Measurements from ENCODE around the gene PRRC2A. TPM values are rescaled to one million over a fixed set of nuclear protein-coding genes. Genes with fewer than 3 reads are reported as not detected.

The PRRC2A gene
- total RNA-seq, 2 donors from 2014 or later, result 210 to 213 TPM

DNA sequence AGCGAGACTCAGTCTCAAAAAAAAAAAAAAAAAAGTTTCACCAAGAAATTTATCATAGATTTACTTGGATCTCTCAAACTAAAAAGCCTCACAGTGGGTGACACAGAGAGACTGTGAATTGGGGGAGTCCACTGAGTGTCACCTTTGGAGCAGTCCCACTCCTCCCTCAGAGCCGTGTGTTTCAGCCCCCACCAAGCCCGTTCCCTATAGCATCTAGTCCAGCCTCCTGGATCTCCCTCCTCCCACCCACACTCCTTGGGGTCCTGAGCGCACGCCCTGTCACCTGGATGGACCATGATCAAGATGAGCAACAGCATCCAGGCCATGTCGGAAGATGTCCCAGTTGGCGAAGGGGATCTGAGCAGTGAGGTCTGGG is 28.1 kb upstream of the PRRC2A start:
- DNase-seq, result no peak
- peak overlapping the region; percentile 75 for H3K27ac Mint-ChIP-seq
- H3K36me3 Mint-ChIP-seq (ENCODE audit: low read depth), result peaks cover 4% of the 10 kb centered on the region
- no peaks in the 10 kb centered on the region for H3K9me3 ChIP-seq (ENCODE audit: control insufficient read depth, low read length, poor library complexity, severe bottlenecking)
- H3K27me3 Mint-ChIP-seq, result no peaks in the 10 kb centered on the region
- H3K4me3 Mint-ChIP-seq, result peak overlapping the region; percentile 71
- peak; percentile 5 for ATAC-seq
- peaks cover 39% of the 10 kb centered on the region for H3K4me1 Mint-ChIP-seq

GRCh38 chr6:31597006-31597405 is 23.5 kb upstream of the PRRC2A start:
- peak in 1 of 3 donors; percentile 28 for DNase-seq
- no peak overlapping the region for H3K27ac Mint-ChIP-seq
- H3K9me3 ChIP-seq (ENCODE audit: control insufficient read depth, low read length, poor library complexity, severe bottlenecking), result no peaks in the 10 kb centered on the region
- peaks cover 27% of the 10 kb centered on the region for H3K4me1 Mint-ChIP-seq
- ATAC-seq, result peak; percentile 83
- no peaks in the 10 kb centered on the region for H3K27me3 Mint-ChIP-seq
- peak overlapping the region; percentile 58 for H3K4me3 Mint-ChIP-seq
- no peaks in the 10 kb centered on the region for H3K36me3 Mint-ChIP-seq (ENCODE audit: low read depth)

DNA sequence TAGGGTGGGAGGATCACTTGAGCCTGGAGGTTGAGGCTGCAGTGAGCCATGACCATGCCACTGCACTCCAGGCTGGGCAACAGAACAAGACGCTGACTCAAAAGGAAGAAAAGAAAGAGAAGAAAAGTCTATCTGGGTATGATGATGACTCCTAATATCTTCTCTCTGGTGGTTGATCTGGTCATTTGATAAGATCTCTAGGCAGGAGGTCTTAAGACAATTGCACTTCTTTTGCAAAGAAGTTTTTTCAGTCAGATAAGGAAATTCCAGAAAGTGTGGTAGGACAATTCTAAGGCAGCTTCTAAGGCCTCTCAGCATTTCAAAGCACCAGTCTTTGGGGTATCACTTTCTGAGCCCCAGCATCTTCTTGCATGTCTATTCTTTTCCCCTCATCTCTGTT is 13.2 kb upstream of the PRRC2A start:
- Mint-ChIP-seq H3K4me3 (no peak overlapping the region), H3K27ac (no peak overlapping the region), H3K36me3 (ENCODE audit: low read depth) (peaks cover 3% of the 10 kb centered on the region), H3K27me3 (peaks cover 5% of the 10 kb centered on the region), H3K4me1 (peaks cover 10% of the 10 kb centered on the region)
- no peaks in the 10 kb centered on the region for H3K9me3 ChIP-seq (ENCODE audit: control insufficient read depth, low read length, poor library complexity, severe bottlenecking)
- ATAC-seq, result no peak
- no peak for DNase-seq

- Mint-ChIP-seq H3K36me3 (ENCODE audit: low read depth) (no peaks in the 10 kb centered on the region), H3K4me1 (peaks cover 4% of the 10 kb centered on the region), H3K27me3 (no peaks in the 10 kb centered on the region), H3K27ac (no peak overlapping the region), H3K4me3 (no peak overlapping the region)
- DNase-seq (no peak), ATAC-seq (no peak)
- H3K9me3 ChIP-seq (ENCODE audit: control insufficient read depth, low read length, poor library complexity, severe bottlenecking), result no peaks in the 10 kb centered on the region
Measured at GRCh38 chr6:31609519-31610406, 10.8 kb upstream of the PRRC2A start.

- ATAC-seq (no peak), DNase-seq (no peak)
- Mint-ChIP-seq H3K4me3 (no peak overlapping the region), H3K36me3 (ENCODE audit: low read depth) (no peaks in the 10 kb centered on the region), H3K4me1 (peaks cover 10% of the 10 kb centered on the region), H3K27me3 (no peaks in the 10 kb centered on the region), H3K27ac (peak overlapping the region; percentile 19)
- H3K9me3 ChIP-seq (ENCODE audit: control insufficient read depth, low read length, poor library complexity, severe bottlenecking), result no peaks in the 10 kb centered on the region
Measured at GRCh38 chr6:31610968-31611367, 9.5 kb upstream of the PRRC2A start.

DNA sequence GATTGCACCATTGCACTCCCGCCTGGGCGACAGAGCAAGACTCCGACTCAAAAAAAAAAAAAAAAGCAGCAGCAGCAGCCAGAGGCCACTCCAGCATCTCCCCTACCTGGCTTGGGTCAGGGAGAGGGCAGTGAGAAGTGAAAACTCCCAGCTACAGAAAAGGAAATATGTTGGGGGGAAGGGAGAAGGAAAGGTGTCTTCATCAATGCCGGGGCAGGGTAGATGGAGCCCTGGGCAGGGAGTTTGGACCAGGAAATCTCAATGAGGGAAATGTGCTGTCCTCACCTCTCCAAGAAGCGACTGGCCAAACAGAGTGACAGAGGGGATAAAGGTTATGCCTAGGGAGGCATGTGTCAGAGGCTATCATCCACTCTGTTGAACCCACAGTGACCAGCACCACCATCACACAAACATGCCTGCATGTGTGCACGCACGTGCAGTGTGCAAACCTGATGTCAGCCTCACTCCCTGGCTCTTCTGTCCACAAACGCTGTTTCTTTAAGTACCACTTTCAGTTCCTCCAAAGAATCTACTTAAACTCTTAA is 6.4 kb upstream of the PRRC2A start:
- Mint-ChIP-seq H3K4me3 (no peak overlapping the region), H3K36me3 (ENCODE audit: low read depth) (no peaks in the 10 kb centered on the region)
- ATAC-seq, result no peak

GRCh38 chr6:31614684-31615578 is 5.6 kb upstream of the PRRC2A start, which contains the start of gene AIF1:
AIF1 (plus strand) TSS chr6:31615234; CDS start chr6:31615330, 96 bp downstream.
- H3K9me3 ChIP-seq (ENCODE audit: control insufficient read depth, low read length, poor library complexity, severe bottlenecking), result no peaks in the 10 kb centered on the region
- DNase-seq (no peak), ATAC-seq (no peak)
- no peaks in the 10 kb centered on the region for H3K27me3 Mint-ChIP-seq
- H3K27ac Mint-ChIP-seq, result peak within 1 kb of the TSS; percentile 41
- peaks cover 18% of the 10 kb centered on the region for H3K4me1 Mint-ChIP-seq
- peak within 1 kb of the TSS; percentile 49 for H3K4me3 Mint-ChIP-seq
- no peaks in the 10 kb centered on the region for H3K36me3 Mint-ChIP-seq (ENCODE audit: low read depth)

More for the DNA sequence above, 6.4 kb upstream of the PRRC2A start:
- Mint-ChIP-seq H3K27me3 (no peaks in the 10 kb centered on the region), H3K4me1 (peaks cover 20% of the 10 kb centered on the region), H3K27ac (no peak overlapping the region)
- H3K9me3 ChIP-seq (ENCODE audit: control insufficient read depth, low read length, poor library complexity, severe bottlenecking), result no peaks in the 10 kb centered on the region
- DNase-seq, result no peak

GRCh38 chr6:31615748-31616147 is 4.8 kb upstream of the PRRC2A start:
- H3K4me3 Mint-ChIP-seq, result peak overlapping the region; percentile 49
- H3K27ac Mint-ChIP-seq, result no peak overlapping the region
- no peaks in the 10 kb centered on the region for H3K36me3 Mint-ChIP-seq (ENCODE audit: low read depth)
- no peaks in the 10 kb centered on the region for H3K27me3 Mint-ChIP-seq
- H3K9me3 ChIP-seq (ENCODE audit: control insufficient read depth, low read length, poor library complexity, severe bottlenecking), result no peaks in the 10 kb centered on the region
- DNase-seq, result no peak
- peaks cover 20% of the 10 kb centered on the region for H3K4me1 Mint-ChIP-seq
- no peak for ATAC-seq

DNA sequence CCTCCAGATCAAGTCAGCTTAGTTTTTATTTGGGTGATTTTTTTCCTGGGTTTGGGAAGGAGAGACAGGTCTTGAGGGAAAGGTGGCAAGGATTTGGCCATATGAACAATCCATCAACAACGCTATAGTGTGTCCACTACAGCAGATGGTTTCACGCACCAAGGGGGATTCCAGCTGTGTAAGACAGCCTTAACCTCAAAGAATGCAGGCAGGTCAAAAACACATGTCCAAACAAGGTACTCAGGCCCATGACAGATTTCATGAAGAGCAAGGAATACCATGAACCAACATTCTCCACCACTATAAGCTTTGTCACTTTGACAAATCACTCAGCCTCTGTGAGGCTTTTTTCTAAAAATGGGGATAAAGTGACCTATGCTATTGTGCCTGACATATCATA is 3.5 kb upstream of the PRRC2A start:
- H3K9me3 ChIP-seq (ENCODE audit: control insufficient read depth, low read length, poor library complexity, severe bottlenecking), result no peaks in the 10 kb centered on the region
- Mint-ChIP-seq H3K27ac (no peak overlapping the region), H3K4me1 (peaks cover 30% of the 10 kb centered on the region), H3K4me3 (no peak overlapping the region), H3K27me3 (no peaks in the 10 kb centered on the region), H3K36me3 (ENCODE audit: low read depth) (peaks cover 4% of the 10 kb centered on the region)
- ATAC-seq (no peak), DNase-seq (no peak)

DNA sequence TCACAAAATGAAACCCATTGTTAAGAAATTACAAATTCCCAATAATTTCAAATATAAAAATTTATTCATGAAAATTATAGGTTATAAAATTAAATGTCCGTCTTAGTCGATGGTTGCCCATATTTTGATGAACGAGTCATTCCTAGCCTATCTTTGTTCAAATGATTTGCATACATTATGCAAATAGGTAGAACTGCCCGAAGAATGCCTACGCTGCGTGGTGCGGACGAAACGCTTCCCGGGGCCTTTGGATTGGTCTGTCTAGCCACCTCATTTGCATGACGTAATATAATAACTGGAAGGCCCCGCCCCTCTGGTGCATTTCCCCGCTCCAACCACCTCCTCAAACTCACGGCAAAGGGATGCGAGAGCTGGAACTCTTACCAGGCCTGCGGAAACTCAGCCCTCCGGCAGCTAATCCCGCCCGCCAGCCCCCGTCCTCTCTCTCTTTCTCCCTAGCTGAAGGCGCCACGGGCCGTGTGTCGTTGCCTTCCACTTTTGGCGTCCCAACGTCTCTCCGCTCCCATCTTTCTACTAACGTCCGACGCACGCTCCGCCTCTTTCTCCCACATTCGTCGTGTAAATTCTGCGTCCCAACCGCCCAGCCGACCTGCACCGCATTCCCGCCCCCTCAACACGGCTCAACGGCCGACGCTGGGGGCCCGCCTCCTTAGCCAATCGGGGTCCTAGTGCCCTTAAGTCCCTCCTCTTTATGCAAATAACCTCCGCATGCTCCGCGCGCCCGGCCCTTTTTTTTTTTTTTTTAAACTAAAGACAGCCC is 520 bp upstream of the PRRC2A start:
- ATAC-seq (peak; percentile 86), DNase-seq (peak; percentile 88 to 94 (median 89))
- Mint-ChIP-seq H3K4me3 (peak overlapping the region; percentile 93), H3K27me3 (no peaks in the 10 kb centered on the region), H3K4me1 (peaks cover 38% of the 10 kb centered on the region), H3K36me3 (ENCODE audit: low read depth) (peaks cover 4% of the 10 kb centered on the region), H3K27ac (peak overlapping the region; percentile 95)
- no peaks in the 10 kb centered on the region for H3K9me3 ChIP-seq (ENCODE audit: control insufficient read depth, low read length, poor library complexity, severe bottlenecking)

DNA sequence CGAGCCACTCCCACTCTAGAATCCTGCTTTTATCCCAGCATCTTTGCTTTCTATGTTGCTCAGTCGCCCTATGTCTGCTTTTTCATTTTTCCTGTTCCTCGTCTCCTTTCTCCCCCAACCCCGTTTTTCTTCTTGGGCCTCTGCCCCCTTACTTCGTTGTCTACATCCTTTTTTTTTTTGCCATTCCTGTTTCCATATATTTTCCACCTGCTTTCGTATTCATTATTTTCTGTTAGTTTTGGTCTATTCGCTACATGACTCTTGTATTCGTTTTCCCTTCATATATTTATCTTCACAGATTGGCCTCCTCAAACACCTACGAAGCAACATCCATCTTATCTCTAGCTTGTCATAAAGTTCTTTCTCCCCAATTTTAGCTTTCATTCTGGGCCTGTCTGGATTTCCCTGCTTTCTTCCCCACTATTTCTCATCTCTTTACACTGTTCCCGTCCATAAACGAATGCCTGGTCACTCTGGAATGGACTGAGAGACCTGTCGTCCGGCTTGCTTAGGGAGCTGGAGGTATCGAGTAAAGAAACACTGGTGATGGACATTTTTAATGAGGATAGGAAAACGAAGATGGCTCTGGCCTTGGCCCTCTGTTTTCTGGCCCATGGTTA is 915 bp downstream of the PRRC2A start:
- H3K4me1 Mint-ChIP-seq, result peaks cover 34% of the 10 kb centered on the region
- H3K4me3 Mint-ChIP-seq, result peak overlapping the region; percentile 93
- H3K9me3 ChIP-seq (ENCODE audit: control insufficient read depth, low read length, poor library complexity, severe bottlenecking), result no peaks in the 10 kb centered on the region
- H3K36me3 Mint-ChIP-seq (ENCODE audit: low read depth), result peaks cover 7% of the 10 kb centered on the region
- DNase-seq (no peak), ATAC-seq (no peak)
- no peaks in the 10 kb centered on the region for H3K27me3 Mint-ChIP-seq
- H3K27ac Mint-ChIP-seq, result peak overlapping the region; percentile 95

DNA sequence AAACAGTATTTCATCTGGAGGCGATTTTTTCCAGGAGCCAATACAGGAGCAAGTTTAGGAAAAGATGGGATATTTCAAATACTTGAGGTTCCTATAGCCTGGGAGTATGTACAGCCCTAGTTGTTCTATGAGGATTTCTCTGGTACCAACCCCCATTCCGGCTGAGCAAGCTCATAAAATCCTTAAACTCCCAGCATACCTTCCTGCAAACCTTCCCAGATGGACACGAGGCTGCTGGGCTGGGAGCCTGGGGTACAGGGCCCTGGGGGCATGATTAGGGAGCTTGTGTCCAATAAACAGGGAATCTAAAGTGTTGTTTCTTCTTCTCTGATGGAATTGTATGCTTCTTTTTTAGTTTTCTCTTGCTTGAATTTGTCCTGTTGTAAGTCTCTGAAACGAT is 1.5 kb downstream of the PRRC2A start:
- Mint-ChIP-seq H3K27ac (peak overlapping the region; percentile 95), H3K36me3 (ENCODE audit: low read depth) (peaks cover 7% of the 10 kb centered on the region), H3K4me1 (peaks cover 29% of the 10 kb centered on the region), H3K27me3 (no peaks in the 10 kb centered on the region), H3K4me3 (peak overlapping the region; percentile 93)
- DNase-seq (no peak), ATAC-seq (no peak)
- H3K9me3 ChIP-seq (ENCODE audit: control insufficient read depth, low read length, poor library complexity, severe bottlenecking), result no peaks in the 10 kb centered on the region

All from T-helper 17 cell (primary cell).